ENCODE results near the gene CDH20.
A peak's percentile ranks its signal among the peaks of the same experiment; 100 is the strongest.

The CDH20 gene

DNA sequence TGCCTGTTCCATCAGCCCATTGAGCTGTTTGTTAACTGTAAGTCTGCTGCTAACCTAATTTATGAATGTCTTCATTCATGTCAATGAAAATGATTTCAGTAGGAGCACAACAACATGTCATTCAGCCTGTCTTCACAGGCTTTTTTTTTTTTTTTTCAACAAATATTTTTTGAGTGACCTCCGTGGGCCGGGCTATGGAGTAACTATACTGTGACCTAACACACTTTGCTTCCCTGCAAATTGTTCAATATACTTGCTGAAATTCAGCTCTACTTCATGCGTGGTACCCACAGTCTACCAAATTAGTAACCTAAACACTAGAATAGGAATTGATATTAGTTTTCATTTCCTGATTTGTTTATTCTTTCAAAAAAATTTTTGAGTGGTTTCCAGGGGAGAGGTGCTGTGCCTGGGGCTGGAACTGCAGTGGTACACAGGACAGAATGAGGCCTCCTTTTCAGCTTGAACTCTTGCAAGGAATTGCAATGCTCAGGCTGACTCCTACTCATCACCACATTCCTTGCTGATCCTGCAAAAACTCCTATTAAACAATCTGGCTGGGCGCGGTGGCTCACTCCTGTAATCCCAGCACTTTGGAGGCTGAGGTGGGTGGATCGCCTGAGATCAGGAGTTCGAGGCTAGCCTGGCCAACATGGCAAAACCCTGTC lies 87.1 kb downstream of the CDH20 start:
- DNase-seq = no peak
- TF ChIP-seq GATA1 (IDR thresholded peaks at IDR 0.05; ENCODE audit: low read depth, low read length) (no peak), POLR2A (IDR thresholded peaks at IDR 0.05; ENCODE audit: low read length) (no peak)

DNA sequence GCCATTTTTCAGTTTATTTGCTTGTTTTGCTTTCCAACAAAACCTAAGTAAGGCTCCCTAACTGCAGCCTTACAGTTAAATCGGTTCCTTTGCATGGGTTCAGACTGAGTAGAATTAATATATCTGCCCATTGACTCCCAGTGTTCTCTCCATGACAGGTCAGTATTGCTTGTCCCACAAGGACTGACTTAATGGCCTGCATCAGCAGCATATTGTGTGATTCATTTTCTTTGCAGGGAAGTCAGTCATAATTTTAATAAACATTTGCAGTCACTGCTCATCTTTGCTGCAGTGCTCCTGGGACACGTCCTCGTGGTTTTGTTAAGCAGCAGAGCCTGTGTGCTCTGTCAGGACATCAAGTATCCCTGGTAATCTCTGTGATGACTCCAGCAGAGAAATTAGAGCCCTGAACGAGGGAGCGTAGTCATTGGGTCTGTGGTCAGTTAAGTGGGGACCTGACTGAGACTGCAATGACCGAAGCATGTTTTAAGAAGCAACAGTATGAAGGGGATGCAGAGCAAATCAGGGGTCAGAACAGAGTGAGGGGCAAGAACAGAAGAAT lies 93.3 kb downstream of the CDH20 start:
- TF ChIP-seq POLR2A (IDR thresholded peaks at IDR 0.05; ENCODE audit: low read length) (no peak), GATA1 (IDR thresholded peaks at IDR 0.05; ENCODE audit: low read depth, low read length) (no peak)
- DNase-seq = no peak

DNA sequence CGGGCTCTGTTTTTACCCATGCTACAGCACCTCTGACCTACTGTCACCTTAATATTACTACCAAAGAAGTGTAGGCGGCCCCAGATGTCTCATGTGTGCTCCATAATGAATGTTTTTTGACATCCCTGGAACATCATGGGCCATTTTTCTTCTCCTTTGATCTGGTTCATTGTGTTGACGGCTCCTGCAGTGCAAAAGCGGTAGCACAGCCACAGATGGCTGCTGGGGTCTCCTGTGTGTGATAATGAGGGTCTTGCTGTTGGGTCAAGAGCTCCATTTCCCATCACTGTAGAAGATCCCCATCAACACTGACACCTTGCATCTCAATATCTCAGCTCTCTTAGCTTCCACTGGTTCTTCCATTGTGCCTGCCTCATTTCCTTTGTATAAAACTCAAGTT lies 95.0 kb downstream of the CDH20 start:
- no peak for TF ChIP-seq GATA1 (IDR thresholded peaks at IDR 0.05; ENCODE audit: low read depth, low read length)
- DNase-seq = no peak

DNA sequence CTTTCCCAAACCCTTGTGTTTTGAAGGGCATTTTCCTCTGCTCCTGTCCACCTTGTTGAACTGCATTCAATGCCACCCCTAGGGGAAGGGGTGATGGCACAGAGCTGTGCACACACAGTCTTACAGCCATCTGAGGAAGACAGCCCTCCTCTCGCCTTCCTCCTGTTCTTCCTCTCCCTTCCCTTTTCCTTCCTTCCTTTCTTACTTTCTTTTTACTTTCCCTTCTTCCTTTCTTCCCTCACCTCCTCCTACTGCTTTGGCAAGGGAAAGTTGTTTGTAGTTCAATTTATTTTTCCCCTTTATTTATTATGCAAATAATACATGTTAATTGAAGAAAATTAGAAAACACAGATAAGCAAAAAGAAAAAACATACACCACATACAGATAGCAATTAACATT lies 99.4 kb downstream of the CDH20 start:
- TF ChIP-seq GATA1 (IDR thresholded peaks at IDR 0.05; ENCODE audit: low read depth, low read length) = no peak
- DNase-seq = no peak

DNA sequence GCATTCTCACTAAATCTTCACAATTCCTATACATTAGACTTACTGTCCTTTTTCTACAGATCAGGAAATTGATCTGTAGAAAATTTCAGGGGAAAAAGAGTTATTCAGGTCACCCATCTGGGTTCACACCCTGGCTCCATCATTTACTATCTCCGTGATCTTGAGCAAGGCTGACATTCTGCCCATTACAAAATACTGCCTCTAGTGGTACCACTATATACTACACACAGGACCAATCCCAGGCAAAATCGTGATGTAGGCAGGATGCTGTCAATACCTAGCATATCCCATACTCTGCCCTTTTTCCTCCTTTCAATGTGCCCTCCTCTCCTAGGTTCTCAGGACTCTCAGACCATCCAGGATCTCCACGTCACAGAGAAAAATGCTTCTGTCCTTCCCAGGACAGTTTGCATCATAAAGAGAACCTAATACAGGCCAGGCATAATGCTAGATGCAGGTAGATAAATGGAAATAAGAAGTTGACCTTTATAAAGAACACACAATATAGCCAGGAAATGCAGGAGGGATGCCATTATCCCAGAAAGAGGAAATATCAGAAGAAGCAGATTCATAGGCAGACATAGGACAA lies 101.9 kb downstream of the CDH20 start:
- TF ChIP-seq POLR2A (IDR thresholded peaks at IDR 0.05; ENCODE audit: low read length) = no peak
- no peak for TF ChIP-seq GATA1 (IDR thresholded peaks at IDR 0.05; ENCODE audit: low read depth, low read length)
- DNase-seq = peak; percentile 24 to 36

DNA sequence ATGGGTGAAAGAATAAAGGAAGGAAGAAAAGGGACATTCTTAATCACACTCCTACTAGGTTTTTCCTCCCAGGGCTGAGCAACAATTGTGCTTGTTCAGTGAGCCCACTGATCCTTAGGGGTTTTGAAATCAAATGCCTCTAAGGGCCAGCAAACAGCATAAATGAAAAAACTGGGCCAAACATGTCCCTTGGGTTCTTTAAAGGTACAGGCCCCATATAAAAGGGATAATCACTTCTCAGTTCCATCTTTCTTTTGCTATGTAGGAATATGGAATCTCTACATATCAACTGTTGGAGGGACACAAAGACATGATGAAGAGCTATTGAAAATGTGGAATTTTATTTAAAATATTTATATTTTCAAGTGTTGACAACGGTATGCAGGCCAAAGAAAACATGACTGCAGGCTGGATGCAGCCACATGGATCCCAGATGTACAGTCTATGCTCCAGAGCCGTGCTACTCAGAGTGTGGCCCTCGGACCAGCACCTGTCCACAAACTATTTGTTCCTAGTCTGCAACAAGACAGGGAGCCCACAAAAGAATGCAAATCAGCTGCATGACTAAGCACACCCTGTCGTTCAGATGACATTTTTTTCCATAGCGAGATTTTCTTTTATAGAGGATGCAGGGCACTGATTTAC lies 110.0 kb downstream of the CDH20 start:
- no peak for DNase-seq
- TF ChIP-seq POLR2A (IDR thresholded peaks at IDR 0.05; ENCODE audit: low read length) (no peak), GATA1 (IDR thresholded peaks at IDR 0.05; ENCODE audit: low read depth, low read length) (no peak)

DNA sequence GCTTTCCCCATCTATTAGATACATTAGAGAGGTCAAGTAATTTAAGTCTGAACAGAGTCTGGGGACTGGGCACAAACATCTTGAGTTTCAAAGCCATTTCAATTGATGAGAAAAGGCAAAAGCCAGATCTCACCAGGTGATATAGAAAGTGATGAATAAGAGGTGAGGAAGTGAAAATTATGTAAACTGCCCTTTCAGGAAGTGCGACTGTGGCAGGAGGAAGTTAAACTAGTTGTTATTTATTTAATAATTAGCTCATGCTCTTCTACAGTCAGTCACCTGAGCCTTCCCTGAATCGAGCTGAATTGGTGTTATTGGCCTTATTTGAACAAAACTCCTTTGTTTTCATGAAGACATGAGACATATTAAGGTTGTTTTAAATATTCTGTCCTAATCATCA lies 115.1 kb downstream of the CDH20 start:
- TF ChIP-seq GATA1 (IDR thresholded peaks at IDR 0.05; ENCODE audit: low read depth, low read length) (no peak), POLR2A (IDR thresholded peaks at IDR 0.05; ENCODE audit: low read length) (no peak)
- no peak for DNase-seq

DNA sequence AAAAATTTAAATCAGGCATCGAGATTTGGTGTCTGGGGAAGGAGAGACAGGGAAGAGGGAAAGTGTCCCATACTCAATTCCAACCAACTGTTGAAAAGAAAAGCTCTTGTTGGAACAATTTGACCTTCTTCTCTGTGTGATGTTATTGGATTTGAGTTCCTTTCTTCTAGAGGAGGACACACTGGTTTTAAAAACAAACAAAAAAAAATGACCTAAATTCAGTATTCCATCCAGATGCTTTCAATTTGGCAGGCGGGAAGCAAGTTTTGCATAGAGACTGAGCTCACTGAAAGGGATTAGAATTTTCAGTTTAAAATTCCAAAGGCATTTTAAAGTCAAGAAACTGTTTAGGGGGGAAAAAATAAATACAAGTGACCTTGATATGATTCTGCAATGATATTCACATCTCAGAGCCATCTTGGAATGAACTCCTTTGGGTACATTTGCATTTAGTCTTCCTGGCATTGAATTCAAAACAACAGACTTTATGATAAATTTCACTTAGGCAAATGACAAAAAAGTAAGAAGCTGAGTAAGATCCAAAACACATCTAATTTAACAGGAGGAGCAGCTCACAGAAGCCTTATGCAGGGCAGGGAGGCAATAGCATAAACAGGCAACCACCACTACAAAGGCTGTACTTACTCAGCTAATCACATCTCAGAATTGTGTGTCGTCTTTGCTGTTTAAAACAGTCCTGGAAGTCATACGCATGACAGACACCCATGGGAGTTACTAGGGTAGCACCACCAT lies 126.8 kb downstream of the CDH20 start:
- TF ChIP-seq GATA1 (IDR thresholded peaks at IDR 0.05; ENCODE audit: low read depth, low read length) (no peak), POLR2A (IDR thresholded peaks at IDR 0.05; ENCODE audit: low read length) (no peak)
- no peak for DNase-seq

DNA sequence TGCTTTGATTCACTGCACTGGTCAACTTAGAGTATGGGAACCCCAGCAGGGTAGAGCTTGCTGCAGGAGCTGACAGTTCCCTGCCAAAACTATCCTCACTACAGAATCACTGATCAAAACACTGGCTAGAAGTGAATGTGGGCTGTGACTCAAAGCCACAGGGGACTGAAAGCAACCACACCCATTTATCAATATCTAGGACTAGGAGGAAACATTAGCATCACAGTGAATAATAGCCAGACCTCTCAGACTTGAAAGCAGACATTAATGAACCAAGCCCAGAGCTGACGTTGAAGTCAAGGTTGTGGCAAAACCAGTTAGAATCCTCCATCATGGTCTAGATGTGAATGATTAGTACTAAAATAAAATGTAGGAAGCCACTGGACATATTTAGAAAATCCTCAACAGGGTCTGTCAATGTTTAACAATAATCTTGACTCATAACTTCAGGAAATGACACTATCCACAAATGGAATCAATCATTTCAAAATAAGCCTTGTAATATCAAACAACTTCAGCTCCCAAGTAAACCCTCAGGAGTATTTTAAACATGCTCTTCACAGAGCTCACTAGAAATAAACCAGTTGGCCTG lies 131.4 kb downstream of the CDH20 start:
- DNase-seq = no peak
- TF ChIP-seq GATA1 (IDR thresholded peaks at IDR 0.05; ENCODE audit: low read depth, low read length) (no peak), POLR2A (IDR thresholded peaks at IDR 0.05; ENCODE audit: low read length) (no peak)

DNA sequence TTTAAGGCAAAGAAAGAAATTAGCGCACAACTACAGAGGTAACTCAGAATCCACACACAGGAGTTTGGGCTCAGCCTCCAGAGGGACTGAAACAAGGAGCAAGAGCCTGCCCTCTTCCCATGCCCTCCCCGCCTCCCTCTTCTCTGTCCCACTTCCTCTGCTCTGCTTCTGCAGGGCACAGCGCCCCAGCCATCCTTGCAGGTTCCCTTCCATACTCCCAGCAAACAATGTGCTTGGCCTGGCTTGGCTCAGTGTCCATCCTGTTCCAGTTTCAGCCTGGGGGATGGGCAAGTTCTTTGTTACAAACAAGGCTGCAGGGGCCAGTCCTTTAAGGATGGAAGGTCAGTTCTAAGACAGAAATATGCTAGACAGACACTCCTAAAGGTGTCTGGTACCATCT lies 133.5 kb downstream of the CDH20 start:
- DNase-seq = no peak
- TF ChIP-seq GATA1 (IDR thresholded peaks at IDR 0.05; ENCODE audit: low read depth, low read length) = no peak
- TF ChIP-seq POLR2A (IDR thresholded peaks at IDR 0.05; ENCODE audit: low read length) = no peak

DNA sequence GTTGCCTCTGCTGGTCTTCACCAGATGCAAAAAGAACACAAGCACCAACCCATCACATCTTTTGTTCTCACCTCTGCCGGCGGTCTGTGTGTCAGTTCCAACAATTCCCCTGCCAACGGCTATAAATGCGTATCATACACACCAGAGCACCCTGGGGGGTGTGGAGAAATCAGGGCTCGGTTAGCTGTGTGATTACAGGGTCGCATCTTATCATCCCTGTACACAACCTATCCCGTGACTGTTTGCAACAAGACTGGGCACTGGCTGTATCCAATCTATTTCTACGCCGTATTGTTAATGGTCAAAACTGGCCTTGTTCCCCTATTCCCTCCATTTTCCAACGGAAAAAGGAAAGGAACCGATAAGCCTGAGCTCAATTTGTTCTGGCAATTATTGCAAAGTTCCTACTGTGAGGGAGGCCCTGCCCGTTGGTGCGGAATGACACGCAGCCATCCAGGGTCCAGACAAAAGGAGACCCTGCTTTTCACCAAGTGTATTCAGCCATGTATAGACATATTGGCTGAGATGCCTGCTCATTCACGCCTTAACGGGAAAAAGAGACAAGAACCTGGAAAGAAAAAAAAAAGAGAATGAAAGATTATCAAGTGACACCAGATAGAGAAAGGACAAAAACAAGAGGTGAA lies 136.9 kb downstream of the CDH20 start:
- TF ChIP-seq GATA1 (IDR thresholded peaks at IDR 0.05; ENCODE audit: low read depth, low read length) (no peak), POLR2A (IDR thresholded peaks at IDR 0.05; ENCODE audit: low read length) (no peak)
- DNase-seq = no peak

DNA sequence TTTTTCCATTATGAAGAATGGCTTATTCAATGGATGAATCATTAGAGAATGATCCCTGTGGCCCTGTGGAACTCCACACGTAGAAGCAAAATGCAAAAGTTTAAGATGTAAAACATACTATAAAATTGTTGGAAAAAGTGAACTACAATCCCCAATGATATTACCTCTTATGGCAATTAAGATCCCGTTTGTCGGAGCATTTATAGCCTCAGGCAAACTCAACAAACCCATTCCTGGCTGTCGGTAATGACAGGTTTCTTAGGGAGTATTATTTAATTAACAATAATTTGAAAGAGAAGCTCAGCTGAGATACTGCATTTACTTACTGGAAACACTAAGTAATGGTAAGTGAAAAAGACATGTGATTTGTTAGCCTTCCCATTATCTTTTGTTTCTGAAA lies 138.3 kb downstream of the CDH20 start:
- no peak for DNase-seq
- TF ChIP-seq POLR2A (IDR thresholded peaks at IDR 0.05; ENCODE audit: low read length) (no peak), GATA1 (IDR thresholded peaks at IDR 0.05; ENCODE audit: low read depth, low read length) (no peak)

DNA sequence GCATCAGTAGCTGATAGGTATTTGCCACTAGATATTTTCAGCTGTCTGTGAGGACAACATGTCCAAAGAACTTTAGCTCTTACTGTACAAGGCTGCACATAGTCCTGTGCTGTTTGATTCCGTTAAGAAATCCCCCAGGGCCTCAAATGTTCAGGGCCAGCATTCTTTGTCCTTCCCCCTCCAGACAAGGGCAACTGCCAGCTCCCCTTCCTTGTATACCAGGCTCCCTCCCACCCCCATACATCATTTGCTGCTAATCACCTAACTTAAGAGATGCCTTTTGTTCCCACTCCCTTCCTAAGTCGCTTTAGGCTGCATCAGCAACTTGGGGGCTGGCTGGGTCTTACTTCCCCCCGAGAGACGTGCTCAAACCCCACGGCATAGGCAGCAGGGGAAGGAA lies 138.7 kb downstream of the CDH20 start:
- no peak for DNase-seq
- TF ChIP-seq GATA1 (IDR thresholded peaks at IDR 0.05; ENCODE audit: low read depth, low read length) = no peak
- no peak for TF ChIP-seq POLR2A (IDR thresholded peaks at IDR 0.05; ENCODE audit: low read length)
